ENCODE results near the gene METTL27.

DNA sequence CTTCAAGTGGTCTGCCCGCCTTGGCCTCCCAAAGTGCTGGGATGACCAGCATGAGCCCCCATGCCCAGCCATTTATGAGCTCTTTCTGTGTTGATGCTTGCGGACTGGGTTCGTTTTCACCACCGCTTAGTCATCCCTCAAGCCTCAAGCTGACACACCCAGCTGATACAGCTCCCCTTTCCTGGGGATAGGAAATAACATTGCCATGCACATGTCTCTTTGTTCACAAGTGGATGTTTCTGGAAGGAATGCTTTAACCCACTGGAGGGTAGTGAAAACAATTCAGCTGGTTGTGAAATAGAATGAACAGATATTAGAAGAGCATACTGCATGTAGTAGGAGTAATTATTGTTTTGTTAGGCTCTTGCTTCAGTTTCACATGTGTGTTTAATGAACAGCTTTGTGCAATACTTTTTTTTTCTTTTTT, 8.5 kb upstream of the METTL27 start:
- TF ChIP-seq, protein P1, sequence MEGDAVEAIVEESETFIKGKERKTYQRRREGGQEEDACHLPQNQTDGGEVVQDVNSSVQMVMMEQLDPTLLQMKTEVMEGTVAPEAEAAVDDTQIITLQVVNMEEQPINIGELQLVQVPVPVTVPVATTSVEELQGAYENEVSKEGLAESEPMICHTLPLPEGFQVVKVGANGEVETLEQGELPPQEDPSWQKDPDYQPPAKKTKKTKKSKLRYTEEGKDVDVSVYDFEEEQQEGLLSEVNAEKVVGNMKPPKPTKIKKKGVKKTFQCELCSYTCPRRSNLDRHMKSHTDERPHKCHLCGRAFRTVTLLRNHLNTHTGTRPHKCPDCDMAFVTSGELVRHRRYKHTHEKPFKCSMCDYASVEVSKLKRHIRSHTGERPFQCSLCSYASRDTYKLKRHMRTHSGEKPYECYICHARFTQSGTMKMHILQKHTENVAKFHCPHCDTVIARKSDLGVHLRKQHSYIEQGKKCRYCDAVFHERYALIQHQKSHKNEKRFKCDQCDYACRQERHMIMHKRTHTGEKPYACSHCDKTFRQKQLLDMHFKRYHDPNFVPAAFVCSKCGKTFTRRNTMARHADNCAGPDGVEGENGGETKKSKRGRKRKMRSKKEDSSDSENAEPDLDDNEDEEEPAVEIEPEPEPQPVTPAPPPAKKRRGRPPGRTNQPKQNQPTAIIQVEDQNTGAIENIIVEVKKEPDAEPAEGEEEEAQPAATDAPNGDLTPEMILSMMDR (IDR thresholded peaks at IDR 0.05), result no peak
- no peak for TF ChIP-seq POLR2A (IDR thresholded peaks at IDR 0.05)

Data from uterus (tissue), 2 donors.